Measurements from ENCODE around the gene COPS2. TPM values are rescaled to one million over a fixed set of nuclear protein-coding genes. Genes with fewer than 3 reads are reported as not detected.
"Not testable (repeated sequence)": the region's sequence is repeated elsewhere in the genome, so short reads cannot be mapped to it uniquely, and the experiment has no call there.

Gene COPS2
- total RNA-seq, 2 experiments from 2014 or later, result 131 to 136 TPM

DNA sequence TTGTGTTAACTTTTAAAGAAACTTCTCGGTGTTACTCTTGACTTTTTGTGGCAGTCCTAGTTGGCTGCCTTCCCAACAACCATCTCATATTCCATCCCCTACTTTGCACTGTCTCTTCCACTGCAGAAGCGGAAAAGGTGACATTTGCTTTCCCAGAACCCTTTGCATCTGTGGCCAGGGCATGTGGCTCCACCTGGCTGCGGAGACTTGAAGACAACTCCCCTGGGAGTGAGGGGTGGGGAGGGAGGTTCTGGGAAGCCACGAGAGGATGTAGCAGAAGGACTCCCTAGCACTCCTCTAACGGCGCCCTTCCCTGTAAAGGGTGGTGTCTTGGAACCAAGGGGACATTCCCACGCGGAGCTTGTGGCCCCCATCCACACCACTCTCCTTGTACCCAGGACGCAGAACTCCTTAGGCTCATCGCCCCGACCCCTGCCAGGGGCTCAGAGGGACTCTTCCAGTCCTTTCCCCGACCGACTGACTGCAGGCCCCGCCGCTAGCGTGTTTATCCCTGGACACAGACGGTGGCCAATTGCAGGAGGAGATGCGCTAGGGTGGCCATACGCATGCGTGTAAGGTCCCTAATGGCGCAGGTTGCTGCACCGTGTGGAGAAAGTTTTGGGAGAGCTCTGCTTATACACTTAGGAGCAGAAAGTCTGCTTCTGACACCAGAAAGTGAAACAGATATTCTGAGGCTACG, 75.9 kb downstream of the COPS2 start:
- H3K9me3 Mint-ChIP-seq, result no peaks in the 10 kb centered on the region
- H3K4me1 Mint-ChIP-seq (ENCODE audit: low read depth), result no peaks in the 10 kb centered on the region
- ChIA-PET CTCF (no interaction called here), POLR2A (no interaction called here)
- Histone ChIP-seq H3K4me1 (ENCODE audit: insufficient read depth, low read length) (no peaks in the 10 kb centered on the region), H3K9me3 (ENCODE audit: control insufficient read depth in 1 of 2, insufficient read depth in 1 of 2, low read length in 2 of 2) (no peaks in the 10 kb centered on the region), H3K4me3 (ENCODE audit: low read length) (no peak overlapping the region), H3K27me3 (ENCODE audit: control insufficient read depth in 1 of 2, insufficient read depth in 2 of 2, low read length in 2 of 2) (no peaks in the 10 kb centered on the region), H3K36me3 (ENCODE audit: insufficient read depth, low read length) (no peaks in the 10 kb centered on the region), H3K27ac (ENCODE audit: low read depth in 1 of 2, low read length in 2 of 2) (no peak overlapping the region)
- TF ChIP-seq, protein P1, sequence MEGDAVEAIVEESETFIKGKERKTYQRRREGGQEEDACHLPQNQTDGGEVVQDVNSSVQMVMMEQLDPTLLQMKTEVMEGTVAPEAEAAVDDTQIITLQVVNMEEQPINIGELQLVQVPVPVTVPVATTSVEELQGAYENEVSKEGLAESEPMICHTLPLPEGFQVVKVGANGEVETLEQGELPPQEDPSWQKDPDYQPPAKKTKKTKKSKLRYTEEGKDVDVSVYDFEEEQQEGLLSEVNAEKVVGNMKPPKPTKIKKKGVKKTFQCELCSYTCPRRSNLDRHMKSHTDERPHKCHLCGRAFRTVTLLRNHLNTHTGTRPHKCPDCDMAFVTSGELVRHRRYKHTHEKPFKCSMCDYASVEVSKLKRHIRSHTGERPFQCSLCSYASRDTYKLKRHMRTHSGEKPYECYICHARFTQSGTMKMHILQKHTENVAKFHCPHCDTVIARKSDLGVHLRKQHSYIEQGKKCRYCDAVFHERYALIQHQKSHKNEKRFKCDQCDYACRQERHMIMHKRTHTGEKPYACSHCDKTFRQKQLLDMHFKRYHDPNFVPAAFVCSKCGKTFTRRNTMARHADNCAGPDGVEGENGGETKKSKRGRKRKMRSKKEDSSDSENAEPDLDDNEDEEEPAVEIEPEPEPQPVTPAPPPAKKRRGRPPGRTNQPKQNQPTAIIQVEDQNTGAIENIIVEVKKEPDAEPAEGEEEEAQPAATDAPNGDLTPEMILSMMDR (IDR thresholded peaks at IDR 0.05), result no peak
- intact Hi-C loops (cut with DNase I, micrococcal nuclease), result no loop called here
- H3K27me3 Mint-ChIP-seq, result no peaks in the 10 kb centered on the region
- H3K27ac Mint-ChIP-seq, result no peak overlapping the region
- H3K4me3 Mint-ChIP-seq, result no peak overlapping the region
- ATAC-seq (ENCODE audit: poor library complexity) (no peak), DNase-seq (no peak)
- no peaks in the 10 kb centered on the region for H3K36me3 Mint-ChIP-seq (ENCODE audit: low read depth)

DNA sequence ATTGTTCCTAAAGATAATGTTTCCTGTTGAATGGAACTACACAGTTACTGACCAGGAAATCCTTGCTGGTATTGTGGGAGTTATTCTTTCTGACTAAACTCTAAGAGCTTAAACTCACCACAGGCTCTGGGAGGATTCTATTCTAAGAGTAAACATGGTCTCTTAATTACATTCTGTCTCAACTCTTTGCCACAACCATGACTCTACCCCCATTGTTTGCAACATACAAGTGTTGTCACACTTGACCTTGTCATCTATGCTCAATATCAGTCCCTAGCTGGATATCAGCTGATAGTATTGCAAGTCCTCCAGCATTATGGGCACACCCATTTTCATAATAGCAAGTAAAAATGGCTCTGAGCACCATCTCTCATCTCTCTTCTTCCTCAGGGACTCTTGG, 79.5 kb downstream of the COPS2 start:
- Histone ChIP-seq H3K4me3 (ENCODE audit: low read length) (no peak overlapping the region), H3K9me3 (ENCODE audit: control insufficient read depth in 1 of 2, insufficient read depth in 1 of 2, low read length in 2 of 2) (no peaks in the 10 kb centered on the region), H3K4me1 (ENCODE audit: insufficient read depth, low read length) (no peaks in the 10 kb centered on the region), H3K27me3 (ENCODE audit: control insufficient read depth in 1 of 2, insufficient read depth in 2 of 2, low read length in 2 of 2) (no peaks in the 10 kb centered on the region), H3K27ac (ENCODE audit: low read depth in 1 of 2, low read length in 2 of 2) (no peak overlapping the region), H3K36me3 (ENCODE audit: insufficient read depth, low read length) (no peaks in the 10 kb centered on the region)
- Mint-ChIP-seq H3K4me3 (no peak overlapping the region), H3K4me1 (ENCODE audit: low read depth) (no peaks in the 10 kb centered on the region), H3K36me3 (ENCODE audit: low read depth) (no peaks in the 10 kb centered on the region), H3K27ac (no peak overlapping the region), H3K9me3 (no peaks in the 10 kb centered on the region), H3K27me3 (peaks cover 18% of the 10 kb centered on the region)
- ATAC-seq (ENCODE audit: poor library complexity), result no peak
- ChIA-PET POLR2A (no interaction called here), CTCF (no interaction called here)
- DNase-seq, result no peak
- TF ChIP-seq, protein P1 (IDR thresholded peaks at IDR 0.05), result no peak
- intact Hi-C loops (cut with DNase I, micrococcal nuclease), result no loop called here

DNA sequence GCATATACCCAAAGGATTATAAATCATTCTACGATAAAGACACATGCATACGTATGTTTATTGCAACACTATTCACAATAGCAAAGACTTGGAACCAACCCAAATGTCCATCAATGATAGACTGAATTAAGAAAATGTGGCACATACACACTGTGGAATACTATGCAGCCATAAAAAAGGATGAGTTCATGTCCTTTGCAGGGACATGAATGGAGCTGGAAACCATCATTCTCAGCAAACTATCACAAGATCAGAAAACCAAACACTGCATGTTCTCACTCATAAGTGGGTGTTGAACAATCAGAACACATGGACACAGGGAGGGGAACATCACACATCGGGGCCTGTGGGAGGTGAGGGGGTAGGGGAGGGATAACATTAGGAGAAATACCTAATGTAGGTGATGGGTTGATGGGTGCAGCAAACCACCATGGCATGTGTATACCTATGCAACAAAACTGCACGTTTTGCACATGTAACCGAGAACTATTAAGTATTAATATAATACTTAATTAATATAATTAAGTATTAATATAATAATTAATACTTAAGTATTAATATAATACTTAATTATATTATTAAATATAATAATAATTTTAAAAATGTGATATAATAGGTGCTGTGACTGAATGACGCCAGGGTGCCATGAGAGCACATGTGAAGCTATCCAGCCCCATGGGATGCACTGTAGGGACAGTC, 80.7 kb downstream of the COPS2 start:
- POLR2A ChIA-PET; H3K27me3 ChIP-seq (ENCODE audit: control insufficient read depth in 1 of 2, insufficient read depth in 2 of 2, low read length in 2 of 2); H3K27ac Mint-ChIP-seq; H3K4me1 Mint-ChIP-seq (ENCODE audit: low read depth); H3K9me3 Mint-ChIP-seq; CTCF ChIA-PET; DNase-seq; H3K9me3 ChIP-seq (ENCODE audit: control insufficient read depth in 1 of 2, insufficient read depth in 1 of 2, low read length in 2 of 2); H3K36me3 ChIP-seq (ENCODE audit: insufficient read depth, low read length); H3K27ac ChIP-seq (ENCODE audit: low read depth in 1 of 2, low read length in 2 of 2); H3K4me1 ChIP-seq (ENCODE audit: insufficient read depth, low read length); H3K36me3 Mint-ChIP-seq (ENCODE audit: low read depth); intact Hi-C loops (cut with DNase I, micrococcal nuclease); H3K4me3 Mint-ChIP-seq; H3K4me3 ChIP-seq (ENCODE audit: low read length); ATAC-seq (ENCODE audit: poor library complexity): not testable (repeated sequence)
- peaks cover 28% of the 10 kb centered on the region for H3K27me3 Mint-ChIP-seq

Small RNA genes lying within 50 kb of the gene (microRNA-seq; reads per million reads assigned to microRNA genes)
- not detected for gene MIR4716 (ENCODE audit: borderline microRNAs expressed, borderline replicate concordance)

Other genes starting within 250 kb of the COPS2 start
- not detected for gene SHC4, start 191.7 kb downstream of the COPS2 start, total RNA-seq
- gene SECISBP2L, start 109.2 kb downstream of the COPS2 start, total RNA-seq, result 10 to 100 TPM; 55.9 to 56.0 TPM
- gene GALK2, start 14.6 kb upstream of the COPS2 start, total RNA-seq, result 10 to 100 TPM; 11.5 to 11.9 TPM